NCI-H1930 (cell line): Measurements from ENCODE around the gene CACNB3.
"Not testable (repeated sequence)": the region's sequence is repeated elsewhere in the genome, so short reads cannot be mapped to it uniquely, and the experiment has no call there.

Source experiments
- DNase-seq, 2 experiments: peaks; one replicate each; lab custom pipeline; 2025; lab: John Stamatoyannopoulos, UW

The CACNB3 gene

GRCh38 chr12:48854932-48855331, 36.6 kb downstream of the CACNB3 start:
- DNase-seq = not testable (repeated sequence)

- no peak for DNase-seq
These were observed 38.1 kb downstream of the CACNB3 start for GRCh38 chr12:48856379-48856778.

- DNase-seq = no peak
These were observed 39.1 kb downstream of the CACNB3 start for GRCh38 chr12:48857278-48857994.

GRCh38 chr12:48858043-48858442, 39.7 kb downstream of the CACNB3 start:
- DNase-seq = no peak

GRCh38 chr12:48859607-48860006, 41.3 kb downstream of the CACNB3 start:
- DNase-seq = no peak

- not testable (repeated sequence) for DNase-seq
These were observed 41.9 kb downstream of the CACNB3 start for GRCh38 chr12:48860236-48860635.

- DNase-seq = no peak
These were observed 42.8 kb downstream of the CACNB3 start for GRCh38 chr12:48861111-48861510.

GRCh38 chr12:48862760-48863159, 44.5 kb downstream of the CACNB3 start:
- no peak for DNase-seq

GRCh38 chr12:48863291-48863690, 45.0 kb downstream of the CACNB3 start:
- DNase-seq = no peak

- DNase-seq = peak; percentile 88
These were observed 47.2 kb downstream of the CACNB3 start, which contains the start of gene RND1 for GRCh38 chr12:48865281-48866051. Gene RND1, minus strand, starts transcription at chr12:48865870. Its CDS starts 103 bp downstream, at chr12:48865767.

GRCh38 chr12:48866052-48866711, 47.9 kb downstream of the CACNB3 start:
- no peak for DNase-seq

- DNase-seq = no peak
These were observed 50.2 kb downstream of the CACNB3 start for GRCh38 chr12:48868451-48868850.

GRCh38 chr12:48869191-48869590, 50.9 kb downstream of the CACNB3 start:
- DNase-seq = no peak

GRCh38 chr12:48873096-48873495, 54.8 kb downstream of the CACNB3 start:
- DNase-seq = no peak

GRCh38 chr12:48873534-48873933, 55.2 kb downstream of the CACNB3 start:
- DNase-seq = not testable (repeated sequence)

- DNase-seq = no peak
These were observed 57.7 kb downstream of the CACNB3 start for GRCh38 chr12:48875944-48876515.
